ENCODE results near the gene ITPR1.

DNA sequence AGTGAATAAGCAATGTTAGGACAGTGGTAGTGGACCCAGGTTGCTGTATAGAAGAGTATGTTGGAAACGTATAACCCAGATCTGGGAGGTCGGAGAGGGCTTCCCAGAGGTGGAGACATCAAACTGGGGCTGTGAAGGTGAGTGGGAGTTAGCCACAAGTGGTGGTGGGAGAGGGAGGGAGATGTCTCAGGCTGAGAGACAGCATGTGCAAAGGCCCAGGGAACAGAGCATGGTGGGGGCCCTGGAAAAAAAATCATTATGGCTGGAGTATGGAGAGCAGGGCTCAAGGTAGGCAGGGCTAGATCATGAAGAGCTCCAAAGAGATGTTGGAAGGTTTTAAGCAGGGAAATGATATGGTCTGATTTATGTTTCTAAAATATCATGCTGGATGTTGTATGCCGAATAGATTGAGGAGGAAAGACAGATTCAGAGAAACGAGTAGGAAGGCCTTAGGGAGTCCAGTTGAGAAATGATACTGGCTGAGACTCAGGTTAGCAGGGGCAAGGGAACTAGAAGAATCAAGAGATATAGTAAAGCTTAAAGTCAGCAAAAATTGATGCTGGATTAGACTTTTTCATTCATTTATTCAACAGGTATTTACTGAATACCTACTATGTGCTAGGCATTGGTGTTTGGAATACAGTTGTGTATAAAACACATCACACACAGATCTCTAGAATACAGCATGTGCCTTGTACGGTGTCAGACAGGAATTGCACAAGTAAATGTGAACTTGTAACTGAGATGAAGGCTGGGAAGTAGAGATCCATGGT lies 17.0 kb downstream of the ITPR1 start:
- TF ChIP-seq, protein P1, sequence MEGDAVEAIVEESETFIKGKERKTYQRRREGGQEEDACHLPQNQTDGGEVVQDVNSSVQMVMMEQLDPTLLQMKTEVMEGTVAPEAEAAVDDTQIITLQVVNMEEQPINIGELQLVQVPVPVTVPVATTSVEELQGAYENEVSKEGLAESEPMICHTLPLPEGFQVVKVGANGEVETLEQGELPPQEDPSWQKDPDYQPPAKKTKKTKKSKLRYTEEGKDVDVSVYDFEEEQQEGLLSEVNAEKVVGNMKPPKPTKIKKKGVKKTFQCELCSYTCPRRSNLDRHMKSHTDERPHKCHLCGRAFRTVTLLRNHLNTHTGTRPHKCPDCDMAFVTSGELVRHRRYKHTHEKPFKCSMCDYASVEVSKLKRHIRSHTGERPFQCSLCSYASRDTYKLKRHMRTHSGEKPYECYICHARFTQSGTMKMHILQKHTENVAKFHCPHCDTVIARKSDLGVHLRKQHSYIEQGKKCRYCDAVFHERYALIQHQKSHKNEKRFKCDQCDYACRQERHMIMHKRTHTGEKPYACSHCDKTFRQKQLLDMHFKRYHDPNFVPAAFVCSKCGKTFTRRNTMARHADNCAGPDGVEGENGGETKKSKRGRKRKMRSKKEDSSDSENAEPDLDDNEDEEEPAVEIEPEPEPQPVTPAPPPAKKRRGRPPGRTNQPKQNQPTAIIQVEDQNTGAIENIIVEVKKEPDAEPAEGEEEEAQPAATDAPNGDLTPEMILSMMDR (IDR thresholded peaks at IDR 0.05), result no peak
- no peak for TF ChIP-seq POLR2AphosphoS5 (IDR thresholded peaks at IDR 0.05)
- no peak for TF ChIP-seq POLR2A (IDR thresholded peaks at IDR 0.05)
